ENCODE results near the gene MACROD2. TPM values are rescaled to one million over a fixed set of nuclear protein-coding genes. Genes with fewer than 3 reads are reported as not detected.

Gene MACROD2
- total RNA-seq, 1 experiment from 2014 or later, result 1.4 TPM

- Histone ChIP-seq H3K4me1 (ENCODE audit: insufficient read depth, low read length, poor library complexity, severe bottlenecking) (no peaks in the 10 kb centered on the region), H3K9me3 (ENCODE audit: low read depth, low read length, poor library complexity, severe bottlenecking) (peaks cover 11% of the 10 kb centered on the region), H3K4me3 (ENCODE audit: low read depth, low read length, poor library complexity, severe bottlenecking) (no peak overlapping the region), H3K27ac (ENCODE audit: low read depth, low read length, poor library complexity, severe bottlenecking) (no peak overlapping the region), H3K27me3 (replicated peaks; ENCODE audit: insufficient read depth, low read depth, low read length, poor library complexity) (no peaks in the 10 kb centered on the region), H3K36me3 (ENCODE audit: insufficient read depth, low read length, poor library complexity, severe bottlenecking) (no peaks in the 10 kb centered on the region)
- BruUV-seq (replicated peaks), result no TSS peak
- no peak for DNase-seq (ENCODE audit: low spot score)
- TF ChIP-seq, protein P1, sequence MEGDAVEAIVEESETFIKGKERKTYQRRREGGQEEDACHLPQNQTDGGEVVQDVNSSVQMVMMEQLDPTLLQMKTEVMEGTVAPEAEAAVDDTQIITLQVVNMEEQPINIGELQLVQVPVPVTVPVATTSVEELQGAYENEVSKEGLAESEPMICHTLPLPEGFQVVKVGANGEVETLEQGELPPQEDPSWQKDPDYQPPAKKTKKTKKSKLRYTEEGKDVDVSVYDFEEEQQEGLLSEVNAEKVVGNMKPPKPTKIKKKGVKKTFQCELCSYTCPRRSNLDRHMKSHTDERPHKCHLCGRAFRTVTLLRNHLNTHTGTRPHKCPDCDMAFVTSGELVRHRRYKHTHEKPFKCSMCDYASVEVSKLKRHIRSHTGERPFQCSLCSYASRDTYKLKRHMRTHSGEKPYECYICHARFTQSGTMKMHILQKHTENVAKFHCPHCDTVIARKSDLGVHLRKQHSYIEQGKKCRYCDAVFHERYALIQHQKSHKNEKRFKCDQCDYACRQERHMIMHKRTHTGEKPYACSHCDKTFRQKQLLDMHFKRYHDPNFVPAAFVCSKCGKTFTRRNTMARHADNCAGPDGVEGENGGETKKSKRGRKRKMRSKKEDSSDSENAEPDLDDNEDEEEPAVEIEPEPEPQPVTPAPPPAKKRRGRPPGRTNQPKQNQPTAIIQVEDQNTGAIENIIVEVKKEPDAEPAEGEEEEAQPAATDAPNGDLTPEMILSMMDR (conservative IDR thresholded peaks at IDR 0.05; ENCODE audit: low read depth, low read length), result no peak
- TF ChIP-seq EZH2 (IDR thresholded peaks at IDR 0.05; ENCODE audit: borderline replicate concordance, low read depth, low read length, poor library complexity, severe bottlenecking), result no peak
- ChIA-PET CTCF (no interaction called here), POLR2A (ENCODE audit: low non-redundant PET) (no interaction called here)
- intact Hi-C loops (cut with micrococcal nuclease; ENCODE audit: unreplicated experiment), result no loop called here
Observed at GRCh38 chr20:15081261-15081660, 1085.9 kb downstream of the MACROD2 start.

DNA sequence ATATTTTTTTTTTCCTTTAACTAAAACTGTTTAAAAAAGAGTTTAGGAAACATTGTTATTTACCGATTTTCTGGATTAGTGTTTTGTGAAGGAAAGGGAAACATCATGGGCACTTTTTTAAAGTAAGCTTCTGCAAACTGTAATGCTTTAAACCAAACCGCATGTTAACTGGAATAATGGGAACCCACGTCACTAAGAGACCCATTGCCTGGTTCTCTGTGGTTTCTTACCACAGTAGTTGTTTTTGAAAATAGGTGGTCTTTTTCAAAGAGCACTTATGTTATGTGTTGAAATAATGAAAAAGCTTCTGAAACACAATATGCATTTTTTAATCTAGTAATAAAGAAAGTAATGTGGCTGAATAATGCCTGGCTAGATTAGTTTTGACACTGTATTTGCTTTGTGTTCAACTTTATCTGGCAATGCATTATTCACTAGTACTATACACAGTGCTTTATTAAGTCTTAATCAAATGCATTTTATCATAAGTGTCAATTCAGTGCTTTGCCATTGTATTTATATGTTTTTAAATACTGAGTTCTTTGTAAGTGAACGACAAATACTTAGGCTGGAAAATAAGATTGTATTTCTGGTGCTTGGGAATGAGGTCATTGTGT is 1096.2 kb downstream of the MACROD2 start:
- no peak overlapping the region for H3K4me3 ChIP-seq (ENCODE audit: low read depth, low read length, poor library complexity, severe bottlenecking)
- no peaks in the 10 kb centered on the region for H3K27me3 ChIP-seq (replicated peaks; ENCODE audit: insufficient read depth, low read depth, low read length, poor library complexity)
- ChIA-PET POLR2A (ENCODE audit: low non-redundant PET) (no interaction called here), CTCF (no interaction called here)
- BruUV-seq (replicated peaks), result no TSS peak
- H3K36me3 ChIP-seq (ENCODE audit: insufficient read depth, low read length, poor library complexity, severe bottlenecking), result no peaks in the 10 kb centered on the region
- H3K27ac ChIP-seq (ENCODE audit: low read depth, low read length, poor library complexity, severe bottlenecking), result no peak overlapping the region
- no peaks in the 10 kb centered on the region for H3K9me3 ChIP-seq (ENCODE audit: low read depth, low read length, poor library complexity, severe bottlenecking)
- intact Hi-C loops (cut with micrococcal nuclease; ENCODE audit: unreplicated experiment), result no loop called here
- H3K4me1 ChIP-seq (ENCODE audit: insufficient read depth, low read length, poor library complexity, severe bottlenecking), result no peaks in the 10 kb centered on the region
- DNase-seq (ENCODE audit: low spot score), result no peak
- TF ChIP-seq, protein P1 (conservative IDR thresholded peaks at IDR 0.05; ENCODE audit: low read depth, low read length), result no peak
- TF ChIP-seq EZH2 (IDR thresholded peaks at IDR 0.05; ENCODE audit: borderline replicate concordance, low read depth, low read length, poor library complexity, severe bottlenecking), result no peak

DNA sequence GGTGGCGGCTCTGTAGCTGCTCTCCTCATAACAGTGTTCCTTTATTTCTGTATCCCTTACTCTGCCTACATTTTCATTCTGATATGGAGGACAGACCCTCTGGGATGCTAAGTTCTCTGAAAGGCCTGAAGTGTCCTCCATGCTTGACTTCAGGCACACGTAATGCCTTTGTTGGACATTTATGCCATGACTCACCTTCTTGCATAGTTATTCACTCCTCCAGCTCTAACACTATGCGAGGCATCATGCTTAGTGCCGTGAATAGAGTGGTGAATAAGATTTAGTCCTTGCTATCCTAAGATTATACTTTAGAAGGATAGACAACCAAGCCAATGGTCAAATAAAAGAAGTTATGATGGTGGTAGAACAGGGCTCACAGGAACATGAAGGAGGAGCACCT is 1103.0 kb downstream of the MACROD2 start:
- no peak for DNase-seq (ENCODE audit: low spot score)
- intact Hi-C loops (cut with micrococcal nuclease; ENCODE audit: unreplicated experiment), result no loop called here
- POLR2A ChIA-PET (ENCODE audit: low non-redundant PET), result no interaction called here
- H3K4me3 ChIP-seq (ENCODE audit: low read depth, low read length, poor library complexity, severe bottlenecking), result no peak overlapping the region
- no TSS peak for BruUV-seq (replicated peaks)
- no peaks in the 10 kb centered on the region for H3K27me3 ChIP-seq (replicated peaks; ENCODE audit: insufficient read depth, low read depth, low read length, poor library complexity)
- no peaks in the 10 kb centered on the region for H3K36me3 ChIP-seq (ENCODE audit: insufficient read depth, low read length, poor library complexity, severe bottlenecking)
- no peak overlapping the region for H3K27ac ChIP-seq (ENCODE audit: low read depth, low read length, poor library complexity, severe bottlenecking)
- TF ChIP-seq, protein P1 (conservative IDR thresholded peaks at IDR 0.05; ENCODE audit: low read depth, low read length), result no peak
- TF ChIP-seq EZH2 (IDR thresholded peaks at IDR 0.05; ENCODE audit: borderline replicate concordance, low read depth, low read length, poor library complexity, severe bottlenecking), result no peak
- CTCF ChIA-PET, result no interaction called here
- H3K9me3 ChIP-seq (ENCODE audit: low read depth, low read length, poor library complexity, severe bottlenecking), result peaks cover 4% of the 10 kb centered on the region
- H3K4me1 ChIP-seq (ENCODE audit: insufficient read depth, low read length, poor library complexity, severe bottlenecking), result no peaks in the 10 kb centered on the region
